Keratinocyte (primary cell): Measurements from ENCODE around the gene LRRC51.

Experiments
- EZH2 ChIP-seq: IDR thresholded peaks from one replicate; pipeline ENCODE4 v1.6.1; 2012; ENCODE audit warnings: inconsistent platforms, mild to moderate bottlenecking, low read length, moderate library complexity
- TF ChIP-seq, protein P1 (sequence below), 3 experiments: IDR thresholded peaks in 1 of 3; conservative IDR thresholded peaks in 1 of 3; optimal IDR thresholded peaks in 1 of 3; 2 replicates in 2 of 3; 3 replicates in 1 of 3; pipeline versions ENCODE3 to v1.5.1; 2011; ENCODE audit warnings: low read length in 3 of 3, mild to moderate bottlenecking in 3 of 3, moderate library complexity in 2 of 3, control low read depth in 1 of 3, inconsistent platforms in 1 of 3; ENCODE audit not compliant: insufficient read depth in 2 of 3; ENCODE audit errors: extremely low read depth in 1 of 3

DNA sequence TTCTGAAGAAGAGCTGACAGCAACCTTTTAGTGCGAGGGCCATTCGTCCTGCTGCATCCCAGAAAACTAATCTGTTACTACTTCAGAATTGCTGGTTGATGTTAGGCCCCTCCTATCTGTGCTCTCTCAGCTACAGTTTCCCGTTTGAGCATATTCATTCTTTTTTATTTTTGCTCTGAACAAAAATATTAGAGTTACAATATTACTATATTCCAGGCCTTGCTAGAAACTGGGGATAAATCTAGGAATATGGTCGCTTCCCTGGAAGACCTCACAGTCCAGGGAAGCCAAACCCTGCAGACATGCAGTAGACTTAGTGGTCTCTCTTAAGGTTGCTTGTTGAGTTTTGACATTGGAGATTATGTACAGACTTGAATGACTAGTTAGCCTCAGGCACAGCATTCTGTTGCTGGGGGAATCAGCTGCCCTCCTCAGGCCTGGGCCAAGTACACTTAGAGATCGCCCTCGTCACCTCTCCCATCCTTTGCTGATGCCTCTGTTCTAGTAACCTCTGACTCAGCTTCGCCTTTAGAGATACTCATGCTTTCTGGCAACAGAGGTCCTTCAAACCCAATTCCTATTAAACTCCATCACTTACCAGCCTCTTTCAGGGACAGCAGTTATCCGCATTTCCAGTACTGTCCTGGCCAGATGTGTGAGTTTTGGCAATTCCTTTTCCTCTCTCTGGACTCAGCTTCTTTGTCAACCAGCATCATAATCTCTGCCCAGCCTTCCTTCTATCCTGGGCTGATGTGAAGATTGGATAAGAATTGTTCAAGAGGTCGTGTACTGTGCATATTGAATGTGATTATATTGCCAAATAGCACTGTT is 32.5 kb downstream of the LRRC51 start:
- TF ChIP-seq, protein P1, sequence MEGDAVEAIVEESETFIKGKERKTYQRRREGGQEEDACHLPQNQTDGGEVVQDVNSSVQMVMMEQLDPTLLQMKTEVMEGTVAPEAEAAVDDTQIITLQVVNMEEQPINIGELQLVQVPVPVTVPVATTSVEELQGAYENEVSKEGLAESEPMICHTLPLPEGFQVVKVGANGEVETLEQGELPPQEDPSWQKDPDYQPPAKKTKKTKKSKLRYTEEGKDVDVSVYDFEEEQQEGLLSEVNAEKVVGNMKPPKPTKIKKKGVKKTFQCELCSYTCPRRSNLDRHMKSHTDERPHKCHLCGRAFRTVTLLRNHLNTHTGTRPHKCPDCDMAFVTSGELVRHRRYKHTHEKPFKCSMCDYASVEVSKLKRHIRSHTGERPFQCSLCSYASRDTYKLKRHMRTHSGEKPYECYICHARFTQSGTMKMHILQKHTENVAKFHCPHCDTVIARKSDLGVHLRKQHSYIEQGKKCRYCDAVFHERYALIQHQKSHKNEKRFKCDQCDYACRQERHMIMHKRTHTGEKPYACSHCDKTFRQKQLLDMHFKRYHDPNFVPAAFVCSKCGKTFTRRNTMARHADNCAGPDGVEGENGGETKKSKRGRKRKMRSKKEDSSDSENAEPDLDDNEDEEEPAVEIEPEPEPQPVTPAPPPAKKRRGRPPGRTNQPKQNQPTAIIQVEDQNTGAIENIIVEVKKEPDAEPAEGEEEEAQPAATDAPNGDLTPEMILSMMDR (optimal IDR thresholded peaks at IDR 0.05 in 1 of 3, IDR thresholded peaks at IDR 0.05 in 1 of 3, conservative IDR thresholded peaks at IDR 0.05 in 1 of 3; ENCODE audit: extremely low read depth in 1 of 3, insufficient read depth in 2 of 3, low read length in 3 of 3): no peak
- no peak for TF ChIP-seq EZH2
